ENCODE results near the gene ZFHX3. TPM values are rescaled to one million over a fixed set of nuclear protein-coding genes. Genes with fewer than 3 reads are reported as not detected.

ZFHX3 gene
- total and polyA plus RNA-seq, 2 donors (not counting 3 experiments of a cell fraction or from before 2014, with no cell fraction given), result 3.7 to 18.8 TPM

GRCh38 chr16:73051961-73052360 lies 4.0 kb upstream of the ZFHX3 start:
- dilution Hi-C loops (cut with MboI; ENCODE audit: extremely low pct_ligation_motif_present, low sequenced_read_pairs), result no loop called here
- Histone ChIP-seq H2AFZ (ENCODE audit: low read depth, low read length) (no peak overlapping the region), H3K36me3 (ENCODE audit: control insufficient read depth in 2 of 2, extremely low read depth in 1 of 2, insufficient read depth in 2 of 2, low read length in 2 of 2) (no peaks in the 10 kb centered on the region), H4K20me1 (replicated peaks; ENCODE audit: control insufficient read depth, extremely low read depth, insufficient read depth, low read length) (no peaks in the 10 kb centered on the region), H3K9me3 (replicated peaks; ENCODE audit: control insufficient read depth, insufficient read depth, low read length) (no peaks in the 10 kb centered on the region), H3K9me1 (replicated peaks; ENCODE audit: control insufficient read depth, extremely low read depth, insufficient read depth, low read length) (no peaks in the 10 kb centered on the region), H3K27me3 (ENCODE audit: control insufficient read depth in 2 of 2, insufficient read depth in 2 of 2, low read length in 2 of 2) (no peaks in the 10 kb centered on the region), H3K4me2 (ENCODE audit: insufficient read depth, low read length) (no peak overlapping the region), H3K4me1 (ENCODE audit: control insufficient read depth, extremely low read depth, insufficient read depth, low read length) (peaks cover 67% of the 10 kb centered on the region), H3K27ac (ENCODE audit: insufficient read depth, low read depth, low read length) (no peak overlapping the region), H3K79me2 (ENCODE audit: control insufficient read depth, insufficient read depth, low read length) (peaks cover 88% of the 10 kb centered on the region), H3K9ac (replicated peaks; ENCODE audit: extremely low read depth, insufficient read depth, low read length) (no peak overlapping the region), H3K4me3 (replicated peaks in 1 of 3; ENCODE audit: insufficient read depth in 1 of 3, low read depth in 1 of 3, low read length in 3 of 3) (no peak overlapping the region)
- FAIRE-seq (no peak), DNase-seq (ENCODE audit: low read depth, low spot score) (no peak)
- no TSS peak for BruUV-seq (replicated peaks)
- ChIA-PET CTCF (interaction anchor here (3.2 kb wide), 1 partner anchor 220 kb away, joined by 18 read pairs; no protein-coding TSS in a partner anchor), POLR2A (interaction anchor here (0.9 kb wide), 1 partner anchor 20 kb away, joined by 5 read pairs; no protein-coding TSS in a partner anchor)
- TF ChIP-seq GATA2 (IDR thresholded peaks at IDR 0.05; ENCODE audit: insufficient read depth, insufficient read length, low read depth, low read length) (no peak), EZH2 (IDR thresholded peaks at IDR 0.05; ENCODE audit: borderline replicate concordance, low read depth, low read length, severe bottlenecking) (no peak), POLR2AphosphoS5 (IDR thresholded peaks at IDR 0.05; ENCODE audit: insufficient read depth, low read depth, low read length) (no peak), POLR2A (IDR thresholded peaks at IDR 0.05; ENCODE audit: low read depth, low read length) (no peak), FOS (IDR thresholded peaks at IDR 0.05; ENCODE audit: borderline replicate concordance, insufficient read depth, low read length) (no peak)
- TF ChIP-seq, protein P1, sequence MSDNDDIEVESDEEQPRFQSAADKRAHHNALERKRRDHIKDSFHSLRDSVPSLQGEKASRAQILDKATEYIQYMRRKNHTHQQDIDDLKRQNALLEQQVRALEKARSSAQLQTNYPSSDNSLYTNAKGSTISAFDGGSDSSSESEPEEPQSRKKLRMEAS (IDR thresholded peaks at IDR 0.05; ENCODE audit: insufficient read depth, insufficient read length), result no peak
- intact Hi-C loops (cut with micrococcal nuclease), result loop anchor here (2.0 to 10.0 kb wide), 4 partner anchors 31 to 757 kb away; no protein-coding TSS in a partner anchor

- no peak overlapping the region for H2AFZ ChIP-seq (ENCODE audit: low read depth, low read length)
- ChIA-PET POLR2A (interaction anchor here (0.9 kb wide), 1 partner anchor 19 kb away, joined by 5 read pairs; no protein-coding TSS in a partner anchor), CTCF (interaction anchor here (3.2 kb wide), 1 partner anchor 219 kb away, joined by 18 read pairs; no protein-coding TSS in a partner anchor)
- TF ChIP-seq FOS (IDR thresholded peaks at IDR 0.05; ENCODE audit: borderline replicate concordance, insufficient read depth, low read length) (no peak), POLR2A (IDR thresholded peaks at IDR 0.05; ENCODE audit: low read depth, low read length) (no peak), GATA2 (IDR thresholded peaks at IDR 0.05; ENCODE audit: insufficient read depth, insufficient read length, low read depth, low read length) (no peak), EZH2 (IDR thresholded peaks at IDR 0.05; ENCODE audit: borderline replicate concordance, low read depth, low read length, severe bottlenecking) (no peak), POLR2AphosphoS5 (IDR thresholded peaks at IDR 0.05; ENCODE audit: insufficient read depth, low read depth, low read length) (no peak), JUN (IDR thresholded peaks at IDR 0.05; ENCODE audit: borderline replicate concordance, insufficient read depth, insufficient read length, low read depth) (no peak), MYC (IDR thresholded peaks at IDR 0.05; ENCODE audit: low read depth, low read length) (no peak)
- TF ChIP-seq, protein P2, sequence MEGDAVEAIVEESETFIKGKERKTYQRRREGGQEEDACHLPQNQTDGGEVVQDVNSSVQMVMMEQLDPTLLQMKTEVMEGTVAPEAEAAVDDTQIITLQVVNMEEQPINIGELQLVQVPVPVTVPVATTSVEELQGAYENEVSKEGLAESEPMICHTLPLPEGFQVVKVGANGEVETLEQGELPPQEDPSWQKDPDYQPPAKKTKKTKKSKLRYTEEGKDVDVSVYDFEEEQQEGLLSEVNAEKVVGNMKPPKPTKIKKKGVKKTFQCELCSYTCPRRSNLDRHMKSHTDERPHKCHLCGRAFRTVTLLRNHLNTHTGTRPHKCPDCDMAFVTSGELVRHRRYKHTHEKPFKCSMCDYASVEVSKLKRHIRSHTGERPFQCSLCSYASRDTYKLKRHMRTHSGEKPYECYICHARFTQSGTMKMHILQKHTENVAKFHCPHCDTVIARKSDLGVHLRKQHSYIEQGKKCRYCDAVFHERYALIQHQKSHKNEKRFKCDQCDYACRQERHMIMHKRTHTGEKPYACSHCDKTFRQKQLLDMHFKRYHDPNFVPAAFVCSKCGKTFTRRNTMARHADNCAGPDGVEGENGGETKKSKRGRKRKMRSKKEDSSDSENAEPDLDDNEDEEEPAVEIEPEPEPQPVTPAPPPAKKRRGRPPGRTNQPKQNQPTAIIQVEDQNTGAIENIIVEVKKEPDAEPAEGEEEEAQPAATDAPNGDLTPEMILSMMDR (IDR thresholded peaks at IDR 0.05; ENCODE audit: extremely low read depth in 1 of 2, insufficient read depth in 1 of 2, low read depth in 1 of 2, low read length in 2 of 2), result no peak
- TF ChIP-seq, protein P1 (IDR thresholded peaks at IDR 0.05; ENCODE audit: insufficient read depth, insufficient read length), result no peak
- dilution Hi-C loops (cut with MboI; ENCODE audit: extremely low pct_ligation_motif_present, low sequenced_read_pairs), result no loop called here
- FAIRE-seq, result no peak
- no peaks in the 10 kb centered on the region for H3K9me1 ChIP-seq (replicated peaks; ENCODE audit: control insufficient read depth, extremely low read depth, insufficient read depth, low read length)
- DNase-seq (ENCODE audit: low read depth, low spot score), result no peak
- H3K4me2 ChIP-seq (ENCODE audit: insufficient read depth, low read length), result no peak overlapping the region
- no peak overlapping the region for H3K4me3 ChIP-seq (replicated peaks in 1 of 3; ENCODE audit: insufficient read depth in 1 of 3, low read depth in 1 of 3, low read length in 3 of 3)
- H3K27ac ChIP-seq (ENCODE audit: insufficient read depth, low read depth, low read length), result no peak overlapping the region
- peaks cover 88% of the 10 kb centered on the region for H3K79me2 ChIP-seq (ENCODE audit: control insufficient read depth, insufficient read depth, low read length)
- no peaks in the 10 kb centered on the region for H4K20me1 ChIP-seq (replicated peaks; ENCODE audit: control insufficient read depth, extremely low read depth, insufficient read depth, low read length)
- no peaks in the 10 kb centered on the region for H3K9me3 ChIP-seq (replicated peaks; ENCODE audit: control insufficient read depth, insufficient read depth, low read length)
- no peaks in the 10 kb centered on the region for H3K36me3 ChIP-seq (ENCODE audit: control insufficient read depth in 2 of 2, extremely low read depth in 1 of 2, insufficient read depth in 2 of 2, low read length in 2 of 2)
- H3K27me3 ChIP-seq (ENCODE audit: control insufficient read depth in 2 of 2, insufficient read depth in 2 of 2, low read length in 2 of 2), result no peaks in the 10 kb centered on the region
- no peak overlapping the region for H3K9ac ChIP-seq (replicated peaks; ENCODE audit: extremely low read depth, insufficient read depth, low read length)
- peaks cover 60% of the 10 kb centered on the region for H3K4me1 ChIP-seq (ENCODE audit: control insufficient read depth, extremely low read depth, insufficient read depth, low read length)
- no TSS peak for BruUV-seq (replicated peaks)
- intact Hi-C loops (cut with micrococcal nuclease), result loop anchor here (10.0 kb wide), 1 partner anchor 756 kb away; no protein-coding TSS in a partner anchor
These were observed 3.3 kb upstream of the ZFHX3 start for GRCh38 chr16:73051226-73051625.

Measured in endothelial cell of umbilical vein (primary cell).